ENCODE data around the gene HPCA.

HPCA gene

DNA sequence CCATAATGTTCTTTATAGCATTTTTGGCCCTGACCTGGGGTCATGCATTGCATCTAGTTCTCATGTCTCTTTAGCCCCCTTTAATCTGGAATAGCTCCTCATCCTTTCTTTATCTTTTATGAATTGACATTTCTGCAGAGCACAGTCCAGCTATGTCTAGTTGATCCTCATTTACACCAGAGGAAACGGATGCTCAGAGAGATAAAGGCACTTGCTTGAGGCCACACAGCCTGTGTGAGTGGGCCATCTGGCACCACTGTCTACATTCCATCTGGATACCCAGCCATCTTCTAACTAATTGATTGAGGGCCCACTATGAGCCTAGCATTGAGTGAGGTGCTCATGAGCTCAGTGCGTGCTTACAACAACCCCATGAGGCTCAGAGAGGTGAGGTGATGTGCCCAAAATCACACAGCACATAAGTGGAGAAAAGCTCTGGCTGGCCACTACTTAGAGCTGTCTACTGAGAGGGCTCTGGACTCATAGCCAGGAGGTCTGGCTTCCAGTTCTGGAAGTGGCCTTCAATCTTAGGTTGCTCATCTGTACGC, 3.5 kb downstream of the HPCA start:
- TF ChIP-seq, protein P1, sequence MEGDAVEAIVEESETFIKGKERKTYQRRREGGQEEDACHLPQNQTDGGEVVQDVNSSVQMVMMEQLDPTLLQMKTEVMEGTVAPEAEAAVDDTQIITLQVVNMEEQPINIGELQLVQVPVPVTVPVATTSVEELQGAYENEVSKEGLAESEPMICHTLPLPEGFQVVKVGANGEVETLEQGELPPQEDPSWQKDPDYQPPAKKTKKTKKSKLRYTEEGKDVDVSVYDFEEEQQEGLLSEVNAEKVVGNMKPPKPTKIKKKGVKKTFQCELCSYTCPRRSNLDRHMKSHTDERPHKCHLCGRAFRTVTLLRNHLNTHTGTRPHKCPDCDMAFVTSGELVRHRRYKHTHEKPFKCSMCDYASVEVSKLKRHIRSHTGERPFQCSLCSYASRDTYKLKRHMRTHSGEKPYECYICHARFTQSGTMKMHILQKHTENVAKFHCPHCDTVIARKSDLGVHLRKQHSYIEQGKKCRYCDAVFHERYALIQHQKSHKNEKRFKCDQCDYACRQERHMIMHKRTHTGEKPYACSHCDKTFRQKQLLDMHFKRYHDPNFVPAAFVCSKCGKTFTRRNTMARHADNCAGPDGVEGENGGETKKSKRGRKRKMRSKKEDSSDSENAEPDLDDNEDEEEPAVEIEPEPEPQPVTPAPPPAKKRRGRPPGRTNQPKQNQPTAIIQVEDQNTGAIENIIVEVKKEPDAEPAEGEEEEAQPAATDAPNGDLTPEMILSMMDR (IDR thresholded peaks at IDR 0.05; ENCODE audit: insufficient read depth, low read depth, low read length, missing control alignments) = no peak
- no peak for DNase-seq (ENCODE audit: low read depth)

DNA sequence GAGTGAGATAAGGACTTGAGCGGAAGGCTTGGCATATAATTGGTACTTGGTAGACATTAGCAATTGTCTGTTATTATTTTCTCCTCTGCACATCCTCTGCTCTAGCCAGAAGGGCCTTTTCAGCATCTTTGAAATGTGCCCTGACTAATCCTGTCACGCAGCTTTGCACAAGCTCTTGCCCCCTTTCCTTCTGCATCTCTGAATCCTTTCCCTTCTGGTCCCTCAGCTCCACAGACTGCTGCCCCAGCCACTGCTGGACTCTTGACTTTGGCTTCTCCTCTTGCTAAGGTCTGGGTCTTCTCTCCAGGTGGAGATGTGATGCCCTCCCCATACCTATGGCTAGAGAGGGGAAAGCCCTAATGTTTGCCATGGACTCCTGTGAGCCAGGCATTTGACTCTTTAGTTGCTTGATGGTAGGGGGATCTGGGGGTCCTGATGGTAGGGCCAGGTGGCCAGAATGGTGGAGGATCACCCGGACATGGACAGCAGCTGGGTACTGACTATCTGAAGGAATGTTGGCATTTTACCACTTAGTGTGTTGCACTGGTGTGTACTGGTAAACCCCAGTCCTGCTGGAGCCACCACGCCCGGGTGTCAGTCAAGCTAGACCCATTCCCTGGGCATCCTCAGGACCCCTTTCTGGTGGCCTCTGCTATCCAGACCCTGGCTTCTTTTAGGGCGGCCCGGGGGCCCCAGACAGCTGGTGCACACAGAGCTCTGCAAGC, 4.4 kb downstream of the HPCA start:
- DNase-seq (ENCODE audit: low read depth) = no peak
- TF ChIP-seq, protein P1 (IDR thresholded peaks at IDR 0.05; ENCODE audit: insufficient read depth, low read depth, low read length, missing control alignments) = no peak

More for the DNA sequence above, 3.5 kb downstream of the HPCA start:
- no peak overlapping the region for H3K4me3 ChIP-seq (ENCODE audit: low read length)

DNA sequence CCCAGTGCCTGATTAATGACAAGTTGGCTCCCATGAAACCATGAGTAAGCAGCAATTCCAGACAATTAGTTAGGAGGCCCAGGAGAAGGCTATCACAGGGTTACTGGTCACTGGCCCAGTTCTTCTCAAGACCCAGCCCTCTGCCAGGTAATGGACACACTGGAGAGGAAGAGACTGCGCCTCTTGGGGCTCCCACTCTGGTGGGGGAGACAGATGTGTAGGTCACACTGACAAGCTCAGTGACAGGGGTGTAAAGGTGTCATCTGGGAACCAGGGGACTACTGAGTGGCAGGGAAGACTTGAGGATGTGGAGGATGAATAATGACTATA, 4.9 kb downstream of the HPCA start:
- no peak overlapping the region for H3K4me3 ChIP-seq (ENCODE audit: low read length)
- no peak for DNase-seq (ENCODE audit: low read depth)
- TF ChIP-seq, protein P1 (IDR thresholded peaks at IDR 0.05; ENCODE audit: insufficient read depth, low read depth, low read length, missing control alignments) = no peak

More for the DNA sequence above, 4.4 kb downstream of the HPCA start:
- no peak overlapping the region for H3K4me3 ChIP-seq (ENCODE audit: low read length)

DNA sequence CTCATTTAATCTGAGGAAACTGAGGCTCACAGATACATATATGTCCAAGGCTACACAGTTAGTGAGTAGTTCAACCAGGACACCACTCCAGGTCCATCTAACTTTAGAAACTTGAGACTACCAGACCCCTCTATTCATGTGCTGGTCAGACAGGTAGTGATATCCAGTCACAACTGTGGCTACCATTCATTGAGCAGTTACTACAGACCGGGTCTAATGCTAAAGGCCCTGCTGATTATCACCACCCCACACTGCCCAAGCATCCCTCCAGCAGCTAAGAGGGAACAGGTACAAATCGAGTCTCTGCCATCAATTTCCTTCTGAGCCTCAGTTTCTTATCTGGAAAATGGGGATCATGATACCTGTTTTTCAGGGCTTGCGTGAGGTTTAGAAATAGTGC, 5.3 kb downstream of the HPCA start:
- DNase-seq (ENCODE audit: low read depth) = no peak
- TF ChIP-seq, protein P1 (IDR thresholded peaks at IDR 0.05; ENCODE audit: insufficient read depth, low read depth, low read length, missing control alignments) = no peak
- no peak overlapping the region for H3K4me3 ChIP-seq (ENCODE audit: low read length)

DNA sequence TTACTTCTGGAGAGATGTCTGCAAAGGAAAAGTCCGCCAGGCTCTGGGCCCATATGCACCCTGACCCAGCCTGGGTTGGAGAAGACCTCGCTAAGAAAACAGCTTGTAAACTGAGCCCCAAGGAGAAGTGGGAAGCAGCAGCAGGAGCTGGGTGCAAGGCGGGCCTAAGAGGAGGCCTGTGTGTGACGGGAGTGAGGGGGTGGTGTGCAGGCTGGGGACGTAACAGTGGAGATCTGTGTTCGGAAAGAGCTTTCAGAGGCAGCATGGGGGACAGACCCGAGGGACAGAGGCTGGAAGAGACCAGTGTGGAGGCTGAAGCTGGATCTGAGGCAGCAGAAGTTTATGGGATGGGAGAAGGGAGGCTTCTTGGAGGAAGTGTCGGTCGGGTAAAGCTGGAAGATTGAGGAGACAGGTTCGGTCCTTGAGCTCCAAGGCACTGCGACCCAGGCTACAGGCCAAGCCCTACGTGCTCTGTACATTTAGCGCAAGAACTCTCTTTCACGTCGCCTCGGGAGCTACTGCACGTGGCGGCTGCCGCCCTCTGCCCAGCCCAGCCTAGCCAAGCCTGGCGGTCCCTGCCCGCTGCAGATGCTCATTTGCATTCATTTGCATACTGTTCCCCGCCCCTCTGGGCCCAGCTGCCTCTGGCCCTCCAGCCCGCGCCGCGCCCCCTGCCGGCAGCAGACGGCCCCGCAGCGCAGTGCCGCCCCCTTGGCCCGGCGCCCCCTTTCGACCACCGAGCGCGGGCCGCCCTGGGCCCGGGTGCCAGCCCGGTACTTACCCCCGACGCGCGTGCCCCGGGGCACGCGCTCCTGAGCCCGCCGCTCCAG, 6.3 kb downstream of the HPCA start:
- peak overlapping the region; percentile 25 for H3K4me3 ChIP-seq (ENCODE audit: low read length)
- TF ChIP-seq, protein P1 (IDR thresholded peaks at IDR 0.05; ENCODE audit: insufficient read depth, low read depth, low read length, missing control alignments) = no peak
- DNase-seq (ENCODE audit: low read depth) = peak; percentile 19

DNA sequence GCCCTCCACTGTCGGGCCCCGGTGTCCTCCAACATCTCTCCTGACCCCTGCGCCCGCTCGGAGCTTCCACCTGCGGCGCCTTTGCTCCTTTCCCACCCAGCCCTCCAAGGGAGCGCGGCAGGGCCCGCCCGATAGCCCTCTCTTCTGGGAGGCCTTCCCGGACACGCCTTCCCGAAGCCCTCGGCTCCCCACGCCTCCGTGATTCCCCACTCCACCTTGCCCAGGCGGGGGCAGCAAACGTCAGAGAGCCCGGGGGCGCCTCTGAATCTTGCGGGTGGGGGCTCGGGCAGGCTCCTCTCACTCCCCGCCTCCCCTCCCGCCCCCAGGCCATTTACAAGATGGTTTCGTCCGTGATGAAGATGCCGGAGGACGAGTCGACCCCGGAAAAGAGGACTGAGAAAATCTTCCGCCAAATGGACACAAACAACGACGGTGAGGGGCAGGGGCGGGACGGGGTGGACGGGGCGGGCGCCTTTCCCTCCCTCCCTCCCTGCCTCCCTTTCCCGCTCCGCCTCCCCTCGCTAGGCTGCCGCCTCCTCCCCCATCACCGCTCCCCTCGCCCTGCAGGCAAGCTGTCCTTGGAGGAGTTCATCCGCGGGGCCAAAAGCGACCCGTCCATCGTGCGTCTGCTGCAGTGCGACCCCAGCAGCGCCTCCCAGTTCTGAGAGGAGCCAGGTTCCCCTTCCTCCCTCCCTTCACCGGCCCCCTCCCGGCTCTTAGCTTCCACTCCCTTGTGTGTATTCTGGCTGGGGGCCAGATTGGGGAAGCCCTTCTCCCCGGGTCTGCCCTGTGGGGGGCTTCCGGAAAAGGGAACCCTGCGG, 7.1 kb downstream of the HPCA start:
- peak; percentile 20 for DNase-seq (ENCODE audit: low read depth)
- peak overlapping the region; percentile 25 for H3K4me3 ChIP-seq (ENCODE audit: low read length)
- TF ChIP-seq, protein P1 (IDR thresholded peaks at IDR 0.05; ENCODE audit: insufficient read depth, low read depth, low read length, missing control alignments) = no peak
